Mesodermal cell (in vitro differentiated cells): ENCODE measurements around the gene AGGF1.

ENCODE experiments used
- H3K27ac ChIP-seq: 2 replicates; pipeline ENCODE4 v1.7.0; 2013; ENCODE audit warnings: mild to moderate bottlenecking, low read depth, low read length, moderate library complexity; ENCODE audit not compliant: severe bottlenecking
- H3K36me3 ChIP-seq: 2 replicates; pipeline ENCODE4 v1.7.1; 2013; ENCODE audit warnings: mild to moderate bottlenecking, low read length, moderate library complexity; ENCODE audit not compliant: control insufficient read depth, insufficient read depth
- H3K4me1 ChIP-seq: one replicate; pipeline ENCODE4 v1.7.1; 2013; ENCODE audit warnings: mild to moderate bottlenecking, low read length; ENCODE audit not compliant: insufficient read depth, control insufficient read depth, poor library complexity, severe bottlenecking
- H3K4me3 ChIP-seq: 2 replicates; pipeline ENCODE4 v1.7.0; 2013; ENCODE audit warnings: low read length, control low read depth, mild to moderate bottlenecking; ENCODE audit not compliant: insufficient read depth, poor library complexity, severe bottlenecking; ENCODE audit errors: extremely low read depth
- H3K9me3 ChIP-seq: 2 replicates; pipeline ENCODE4 v1.7.1; 2013; ENCODE audit warnings: mild to moderate bottlenecking, low read length, moderate library complexity; ENCODE audit not compliant: control insufficient read depth
- WGBS, 2 experiments: methylation state at CpG; one replicate each; pipeline ENCODE4 v1.1.5; 2013; ENCODE audit warnings: missing lambda C conversion rate in 2 of 2; ENCODE audit not compliant: insufficient coverage in 2 of 2; 5-methylcytosine and 5-hydroxymethylcytosine counted together

AGGF1 gene

GRCh38 chr5:76999451-76999850 lies 30.8 kb upstream of the AGGF1 start:
- H3K4me1 ChIP-seq, result no peaks in the 10 kb centered on the region
- H3K36me3 ChIP-seq, result no peaks in the 10 kb centered on the region
- no peak overlapping the region for H3K4me3 ChIP-seq
- peak overlapping the region; percentile 12 for H3K27ac ChIP-seq
- no peaks in the 10 kb centered on the region for H3K9me3 ChIP-seq
- 20 to 75% methylated on average over 1 to 2 of the region's 2 CpGs for WGBS, 2 experiments

DNA sequence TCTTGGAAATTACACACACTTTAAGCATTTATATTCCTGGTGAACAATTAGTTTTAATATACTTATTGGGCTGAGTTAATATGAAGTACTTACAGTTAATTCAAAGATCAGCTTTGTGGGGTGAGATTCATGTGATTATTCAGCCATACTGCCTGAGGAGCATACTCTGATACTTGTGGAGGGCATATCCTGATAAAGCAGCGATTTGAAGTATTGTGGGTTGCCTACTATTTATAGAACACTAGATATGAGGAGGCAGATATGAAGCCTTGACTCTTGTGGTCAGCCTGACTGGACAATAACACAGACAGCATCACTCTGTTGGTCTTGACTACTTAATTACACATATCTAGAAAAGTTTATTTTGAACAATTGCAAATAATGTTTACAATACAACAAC lies 27.0 kb upstream of the AGGF1 start:
- no peak overlapping the region for H3K27ac ChIP-seq
- no peaks in the 10 kb centered on the region for H3K4me1 ChIP-seq
- WGBS, 2 experiments, result no CpG with 5 or more reads among the region's 1 CpG
- H3K36me3 ChIP-seq, result no peaks in the 10 kb centered on the region
- H3K9me3 ChIP-seq, result no peaks in the 10 kb centered on the region
- H3K4me3 ChIP-seq, result no peak overlapping the region

GRCh38 chr5:77006124-77006523 lies 24.1 kb upstream of the AGGF1 start:
- H3K4me3 ChIP-seq, result no peak overlapping the region
- no peak overlapping the region for H3K27ac ChIP-seq
- 90 to 92% methylated on average over 1 of the region's 2 CpGs for WGBS, 2 experiments
- no peaks in the 10 kb centered on the region for H3K36me3 ChIP-seq
- no peaks in the 10 kb centered on the region for H3K4me1 ChIP-seq
- H3K9me3 ChIP-seq, result no peaks in the 10 kb centered on the region

DNA sequence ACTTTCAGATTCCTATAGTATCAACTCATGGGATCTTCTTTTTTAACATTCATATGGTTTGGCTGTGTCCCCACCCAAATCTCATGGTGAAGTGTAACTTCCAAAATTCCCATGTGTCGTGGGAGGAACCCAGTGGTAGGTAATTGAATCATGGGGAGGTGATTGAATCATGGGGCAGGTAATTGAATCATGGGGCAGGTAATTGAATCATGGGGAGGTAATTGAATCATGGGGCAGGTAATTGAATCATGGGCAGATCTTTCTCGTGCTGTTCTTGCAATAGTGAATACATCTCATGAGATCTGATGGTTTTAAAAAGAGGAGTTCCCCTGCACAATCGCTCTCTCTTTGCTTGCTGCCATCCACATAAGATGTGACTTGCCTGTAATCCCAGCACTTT lies 21.8 kb upstream of the AGGF1 start:
- Histone ChIP-seq H3K36me3 (no peaks in the 10 kb centered on the region), H3K9me3 (no peaks in the 10 kb centered on the region), H3K4me1 (no peaks in the 10 kb centered on the region), H3K27ac (no peak overlapping the region), H3K4me3 (no peak overlapping the region)
- 82 to 83% methylated on average over 2 of the region's 3 CpGs for WGBS, 2 experiments

DNA sequence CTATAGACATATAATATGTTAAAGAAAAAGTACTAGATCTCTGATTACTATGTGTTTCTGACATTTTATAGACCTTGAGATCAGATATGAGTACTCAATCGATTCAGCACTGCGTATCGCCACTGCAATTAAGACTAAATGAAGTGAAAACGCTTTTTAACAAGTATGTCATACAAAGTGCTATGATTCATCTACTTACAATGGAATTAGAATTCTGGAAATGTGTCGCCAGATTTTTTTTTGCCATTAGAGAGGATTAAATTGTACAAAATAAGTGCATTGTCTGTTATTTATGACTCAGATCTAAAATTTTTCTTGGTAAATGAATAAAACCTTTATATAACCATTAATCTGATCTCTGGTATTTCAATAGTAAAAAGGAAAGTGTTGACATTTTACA lies 20.0 kb upstream of the AGGF1 start:
- no peaks in the 10 kb centered on the region for H3K4me1 ChIP-seq
- H3K4me3 ChIP-seq, result no peak overlapping the region
- H3K9me3 ChIP-seq, result no peaks in the 10 kb centered on the region
- no peak overlapping the region for H3K27ac ChIP-seq
- WGBS, 2 experiments, result 83% methylated on average over 4 of the region's 5 CpGs; no CpG with 5 or more reads in 1 of the 2 experiments
- H3K36me3 ChIP-seq, result no peaks in the 10 kb centered on the region

GRCh38 chr5:77011498-77011897 lies 18.7 kb upstream of the AGGF1 start:
- no peaks in the 10 kb centered on the region for H3K4me1 ChIP-seq
- no peaks in the 10 kb centered on the region for H3K36me3 ChIP-seq
- no peaks in the 10 kb centered on the region for H3K9me3 ChIP-seq
- H3K27ac ChIP-seq, result no peak overlapping the region
- WGBS, 2 experiments, result 64% methylated on average over 5 of the region's 5 CpGs; no CpG with 5 or more reads in 1 of the 2 experiments
- no peak overlapping the region for H3K4me3 ChIP-seq

DNA sequence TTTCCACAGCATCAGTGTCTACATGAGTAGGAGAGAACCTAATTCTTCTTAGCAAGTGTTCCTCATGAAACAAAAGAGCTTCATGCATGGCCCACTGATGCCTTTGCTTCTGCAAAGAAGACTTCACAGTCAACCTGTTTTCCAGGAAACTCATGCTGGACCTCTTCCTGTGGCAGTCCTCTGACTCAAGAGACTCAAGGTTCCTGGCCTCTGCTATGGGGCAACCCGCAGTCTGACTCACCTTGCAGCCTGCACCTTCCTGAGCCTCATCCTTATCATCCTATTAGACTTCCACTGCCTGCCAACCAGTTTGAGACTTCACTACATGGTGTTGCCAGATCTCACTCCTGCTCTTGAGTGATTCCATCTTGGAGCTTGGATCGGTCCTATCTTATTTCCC lies 17.6 kb upstream of the AGGF1 start:
- WGBS, 2 experiments, result 80 to 88% methylated on average over 1 of the region's 2 CpGs
- no peaks in the 10 kb centered on the region for H3K9me3 ChIP-seq
- H3K36me3 ChIP-seq, result no peaks in the 10 kb centered on the region
- no peak overlapping the region for H3K4me3 ChIP-seq
- H3K27ac ChIP-seq, result no peak overlapping the region
- H3K4me1 ChIP-seq, result no peaks in the 10 kb centered on the region

GRCh38 chr5:77015938-77016569 lies 14.2 kb upstream of the AGGF1 start:
- H3K27ac ChIP-seq, result no peak overlapping the region
- 15 to 20% methylated on average over 1 to 2 of the region's 3 CpGs for WGBS, 2 experiments
- no peaks in the 10 kb centered on the region for H3K9me3 ChIP-seq
- H3K36me3 ChIP-seq, result no peaks in the 10 kb centered on the region
- no peaks in the 10 kb centered on the region for H3K4me1 ChIP-seq
- H3K4me3 ChIP-seq, result no peak overlapping the region

DNA sequence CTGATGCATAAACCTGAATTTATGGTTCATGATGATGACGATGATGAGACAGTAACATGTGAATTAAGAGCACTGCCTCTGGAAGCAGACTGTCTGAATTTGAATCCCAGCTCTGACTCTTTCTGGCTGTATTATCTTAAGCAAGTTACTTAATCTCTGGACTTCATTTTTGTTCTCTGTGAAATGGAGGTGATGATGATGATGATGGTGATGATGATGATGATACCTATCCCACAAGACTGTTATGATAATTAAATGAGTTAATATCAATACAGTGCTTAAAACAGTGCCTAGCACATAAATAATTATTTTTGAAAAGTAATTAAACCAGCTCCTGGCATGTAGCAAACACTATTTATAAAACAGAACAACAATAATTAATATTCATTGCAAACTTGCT lies 13.2 kb upstream of the AGGF1 start:
- WGBS, 2 experiments, result 100% methylated on average over 1 of the region's 1 CpG; no CpG with 5 or more reads in 1 of the 2 experiments
- no peaks in the 10 kb centered on the region for H3K4me1 ChIP-seq
- H3K4me3 ChIP-seq, result no peak overlapping the region
- no peaks in the 10 kb centered on the region for H3K36me3 ChIP-seq
- H3K9me3 ChIP-seq, result no peaks in the 10 kb centered on the region
- no peak overlapping the region for H3K27ac ChIP-seq

GRCh38 chr5:77017668-77018067 lies 12.5 kb upstream of the AGGF1 start:
- WGBS, 2 experiments, result 93% methylated on average over 3 of the region's 4 CpGs; no CpG with 5 or more reads in 1 of the 2 experiments
- H3K36me3 ChIP-seq, result no peaks in the 10 kb centered on the region
- H3K4me3 ChIP-seq, result no peak overlapping the region
- no peak overlapping the region for H3K27ac ChIP-seq
- H3K4me1 ChIP-seq, result no peaks in the 10 kb centered on the region
- H3K9me3 ChIP-seq, result no peaks in the 10 kb centered on the region

DNA sequence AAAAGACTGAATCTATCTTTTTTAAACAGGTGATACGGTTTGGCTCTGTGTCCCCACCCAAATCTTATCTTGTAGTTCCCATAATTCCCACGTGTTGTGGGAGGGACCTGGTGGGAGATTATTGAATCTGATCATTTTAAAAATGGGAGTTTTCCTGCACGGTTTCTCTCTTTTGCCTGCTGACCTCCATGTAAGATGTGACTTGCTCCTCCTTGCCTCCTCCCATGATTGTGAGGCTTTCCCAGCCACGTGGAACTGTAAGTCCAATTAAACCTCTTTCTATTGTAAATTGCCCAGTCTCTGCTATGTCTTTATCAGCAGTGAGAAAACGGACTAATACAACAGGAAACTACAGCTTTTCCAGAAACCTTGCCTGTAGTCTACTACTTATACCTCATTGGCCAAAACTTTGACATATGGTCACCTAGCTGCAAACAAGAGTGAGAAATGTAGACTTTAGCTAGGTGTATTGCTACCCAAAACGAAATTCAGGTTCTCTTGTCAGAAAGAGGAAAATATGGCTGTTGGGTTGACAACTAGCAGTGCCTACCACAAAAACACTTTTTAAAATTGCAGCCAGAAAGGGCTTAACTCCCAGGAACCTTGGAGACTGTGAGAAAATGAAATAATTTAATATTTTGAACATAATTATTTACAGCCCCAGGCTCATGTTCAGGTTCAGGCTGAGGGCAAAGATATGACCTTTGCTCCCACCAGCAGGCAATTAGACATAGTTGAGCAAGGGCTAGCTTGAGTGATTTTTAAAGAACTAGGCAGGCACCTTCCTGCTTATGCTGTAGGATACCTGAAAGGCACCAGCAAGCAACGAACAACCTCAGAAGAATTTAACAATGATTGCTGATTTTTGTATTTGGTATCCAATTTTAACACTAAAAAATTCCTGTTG lies 7.4 kb upstream of the AGGF1 start:
- whole genome bisulfite sequencing, 2 experiments, result 77 to 83% methylated on average over 3 to 6 of the region's 7 CpGs
- H3K27ac ChIP-seq, result no peak overlapping the region
- H3K4me1 ChIP-seq, result no peaks in the 10 kb centered on the region
- no peaks in the 10 kb centered on the region for H3K36me3 ChIP-seq
- peaks cover 5% of the 10 kb centered on the region for H3K9me3 ChIP-seq
- no peak overlapping the region for H3K4me3 ChIP-seq
